Measurements from ENCODE around the gene ALDH3A1.

- no peak for TF ChIP-seq EZH2 (IDR thresholded peaks at IDR 0.05)
- TF ChIP-seq POLR2AphosphoS5 (IDR thresholded peaks at IDR 0.05; ENCODE audit: borderline replicate concordance, low read depth, low read length), result no peak
- no peak for TF ChIP-seq FOXP2 (optimal IDR thresholded peaks at IDR 0.05; ENCODE audit: control extremely low read depth, extremely low read length, insufficient read depth)
These were observed 22.0 kb upstream of the ALDH3A1 start for GRCh38 chr17:19769946-19770652.
